ENCODE results near the gene CUL1.
A peak's percentile ranks its signal among the peaks of the same experiment; 100 is the strongest.

The CUL1 gene

DNA sequence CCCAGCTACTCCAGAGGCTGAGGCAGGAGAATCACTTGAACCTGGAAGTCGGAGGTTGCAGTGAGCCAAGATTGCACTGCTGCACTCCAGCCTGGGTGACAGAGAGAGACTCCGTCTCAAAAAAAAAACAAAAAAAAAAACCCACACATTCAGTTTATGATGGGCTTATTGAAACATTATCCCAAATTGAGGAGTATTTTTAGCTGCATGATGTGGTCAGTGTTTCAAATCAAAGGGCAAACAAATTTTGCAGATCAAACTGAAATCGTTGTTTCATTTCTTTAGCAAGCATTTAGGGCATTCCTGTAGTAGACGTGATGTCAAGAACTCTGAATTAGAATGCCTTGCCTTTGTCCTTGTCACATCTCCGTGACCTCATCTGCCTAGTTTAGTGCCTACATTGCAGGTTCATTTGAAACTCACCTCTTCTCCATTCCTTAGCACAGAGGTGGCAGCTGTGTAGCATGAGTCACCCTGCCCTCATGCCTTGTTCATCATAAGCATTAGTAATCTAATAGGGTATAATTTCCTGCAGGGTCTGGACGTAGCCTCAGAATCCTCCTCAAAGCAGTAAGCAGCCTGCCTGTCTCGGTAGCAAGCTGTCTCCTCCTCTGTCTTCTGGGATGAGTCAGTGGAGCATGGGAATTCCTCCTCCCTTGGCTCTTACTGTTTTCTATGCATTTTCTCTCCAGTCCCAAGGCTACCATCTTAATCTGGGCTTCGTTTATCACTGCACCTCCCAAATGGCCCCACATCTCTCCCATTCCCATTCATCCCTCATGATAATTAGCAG, 73.8 kb downstream of the CUL1 start:
- TF ChIP-seq EZH2 (IDR thresholded peaks at IDR 0.05) (no peak), FOXP2 (optimal IDR thresholded peaks at IDR 0.05; ENCODE audit: control extremely low read depth, extremely low read length, insufficient read depth) (no peak), POLR2AphosphoS5 (IDR thresholded peaks at IDR 0.05; ENCODE audit: borderline replicate concordance, low read depth, low read length) (no peak)
- Histone ChIP-seq H3K9me3 (ENCODE audit: low read depth, low read length) (no peaks in the 10 kb centered on the region), H3K36me3 (ENCODE audit: insufficient read depth, low read length) (peaks cover 72% of the 10 kb centered on the region), H3K9ac (ENCODE audit: insufficient read length) (no peak overlapping the region), H3K27ac (peak overlapping the region; percentile 85), H3K4me3 (peak overlapping the region; percentile 62)
- DNase-seq (ENCODE audit: low read depth, low spot score), result peak; percentile 57

DNA sequence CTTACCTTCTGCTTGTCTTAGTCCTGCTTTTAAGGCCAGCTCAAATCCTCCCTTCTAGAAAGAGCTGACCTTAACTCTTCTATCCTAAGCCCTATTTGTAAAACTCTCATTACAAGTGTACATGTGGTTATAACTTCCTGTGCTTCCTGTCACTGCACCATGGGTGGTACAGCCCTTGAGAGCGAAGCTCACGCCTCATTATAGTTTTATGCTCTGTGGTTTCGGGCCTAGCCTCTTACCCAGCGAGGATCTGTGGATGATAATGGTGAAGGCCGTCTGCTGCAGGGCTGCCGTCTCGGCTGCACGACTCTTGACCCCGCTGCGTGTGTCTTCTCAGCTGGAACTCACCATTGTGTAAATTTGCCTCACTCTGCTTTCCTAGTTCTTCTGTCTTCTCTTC, 74.6 kb downstream of the CUL1 start:
- DNase-seq (ENCODE audit: low read depth, low spot score), result peak; percentile 93
- no peaks in the 10 kb centered on the region for H3K9me3 ChIP-seq (ENCODE audit: low read depth, low read length)
- peak overlapping the region; percentile 62 for H3K4me3 ChIP-seq
- H3K9ac ChIP-seq (ENCODE audit: insufficient read length), result no peak overlapping the region
- H3K36me3 ChIP-seq (ENCODE audit: insufficient read depth, low read length), result peaks cover 68% of the 10 kb centered on the region
- H3K27ac ChIP-seq, result peak overlapping the region; percentile 85
- TF ChIP-seq POLR2AphosphoS5 (IDR thresholded peaks at IDR 0.05; ENCODE audit: borderline replicate concordance, low read depth, low read length), result peak; percentile 81; the same call in 1 of the 2 replicates
- TF ChIP-seq EZH2 (IDR thresholded peaks at IDR 0.05), result no peak
- TF ChIP-seq FOXP2 (optimal IDR thresholded peaks at IDR 0.05; ENCODE audit: control extremely low read depth, extremely low read length, insufficient read depth), result no peak

DNA sequence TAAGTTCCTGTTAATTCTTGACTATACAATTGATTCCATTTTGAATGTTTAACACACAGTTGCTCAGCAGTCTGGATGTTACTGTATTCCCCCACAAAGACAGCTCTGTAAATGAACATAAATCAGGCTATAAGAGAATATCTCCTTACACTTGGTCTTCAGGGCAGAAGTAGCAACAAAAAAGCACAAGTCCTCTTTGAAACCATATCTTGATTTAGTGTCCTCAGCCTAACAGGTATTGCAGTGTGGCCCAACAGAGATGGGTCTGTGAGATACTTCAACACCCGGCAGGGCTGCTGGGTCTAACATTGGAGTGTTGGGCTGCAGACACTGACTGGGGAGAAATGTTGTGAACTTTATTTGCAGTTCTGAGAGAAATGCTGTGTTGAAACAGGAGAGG, 75.8 kb downstream of the CUL1 start:
- Histone ChIP-seq H3K36me3 (ENCODE audit: insufficient read depth, low read length) (peaks cover 73% of the 10 kb centered on the region), H3K4me3 (no peak overlapping the region)
- no peak for DNase-seq (ENCODE audit: low read depth, low spot score)

DNA sequence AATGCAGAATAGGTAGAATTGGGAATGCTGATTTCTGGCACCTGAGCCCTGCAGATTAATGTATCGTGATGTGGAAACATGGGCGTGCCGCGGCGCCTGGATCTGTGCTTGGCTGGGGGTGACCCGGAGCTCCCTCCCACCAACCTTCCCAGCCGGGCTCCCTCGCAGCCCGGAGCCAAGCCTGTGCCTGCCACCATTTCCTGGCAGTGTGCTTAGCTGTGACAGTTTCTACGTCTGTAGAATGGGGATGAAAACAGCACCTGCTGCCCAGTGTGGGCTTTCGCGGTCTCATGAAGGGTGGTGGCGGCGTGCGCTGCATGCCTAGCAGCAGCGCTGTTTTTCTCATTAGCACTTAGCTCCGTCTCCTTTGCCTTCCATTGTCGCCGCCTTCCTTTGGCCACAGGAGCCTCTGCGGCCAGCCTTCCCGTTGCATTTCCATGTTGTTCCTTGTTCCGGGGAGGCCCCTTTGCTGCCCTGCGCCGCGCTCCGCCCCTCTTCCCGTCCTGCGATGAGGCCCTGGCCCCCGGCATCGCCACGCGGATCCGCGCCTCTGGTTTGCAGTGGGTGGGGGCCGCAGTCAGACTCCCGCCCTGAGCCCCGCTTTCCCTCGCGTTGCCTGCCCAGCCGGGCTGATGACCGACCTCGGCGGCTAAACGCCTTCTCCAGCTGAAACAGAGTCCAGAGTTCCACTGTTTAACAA, 84.2 kb downstream of the CUL1 start:
- TF ChIP-seq EZH2 (IDR thresholded peaks at IDR 0.05), result no peak
- TF ChIP-seq FOXP2 (optimal IDR thresholded peaks at IDR 0.05; ENCODE audit: control extremely low read depth, extremely low read length, insufficient read depth), result no peak
- TF ChIP-seq POLR2AphosphoS5 (IDR thresholded peaks at IDR 0.05; ENCODE audit: borderline replicate concordance, low read depth, low read length), result no peak
- peaks cover 85% of the 10 kb centered on the region for H3K36me3 ChIP-seq (ENCODE audit: insufficient read depth, low read length)
- DNase-seq (ENCODE audit: low read depth, low spot score), result no peak
- no peak overlapping the region for H3K4me3 ChIP-seq
- H3K9me3 ChIP-seq (ENCODE audit: low read depth, low read length), result no peaks in the 10 kb centered on the region
- no peak overlapping the region for H3K27ac ChIP-seq
- H3K9ac ChIP-seq (ENCODE audit: insufficient read length), result no peak overlapping the region

More for the DNA sequence above, 75.8 kb downstream of the CUL1 start:
- TF ChIP-seq FOXP2 (optimal IDR thresholded peaks at IDR 0.05; ENCODE audit: control extremely low read depth, extremely low read length, insufficient read depth) (no peak), POLR2AphosphoS5 (IDR thresholded peaks at IDR 0.05; ENCODE audit: borderline replicate concordance, low read depth, low read length) (no peak), EZH2 (IDR thresholded peaks at IDR 0.05) (no peak)
- H3K27ac ChIP-seq, result no peak overlapping the region
- no peaks in the 10 kb centered on the region for H3K9me3 ChIP-seq (ENCODE audit: low read depth, low read length)
- H3K9ac ChIP-seq (ENCODE audit: insufficient read length), result no peak overlapping the region

DNA sequence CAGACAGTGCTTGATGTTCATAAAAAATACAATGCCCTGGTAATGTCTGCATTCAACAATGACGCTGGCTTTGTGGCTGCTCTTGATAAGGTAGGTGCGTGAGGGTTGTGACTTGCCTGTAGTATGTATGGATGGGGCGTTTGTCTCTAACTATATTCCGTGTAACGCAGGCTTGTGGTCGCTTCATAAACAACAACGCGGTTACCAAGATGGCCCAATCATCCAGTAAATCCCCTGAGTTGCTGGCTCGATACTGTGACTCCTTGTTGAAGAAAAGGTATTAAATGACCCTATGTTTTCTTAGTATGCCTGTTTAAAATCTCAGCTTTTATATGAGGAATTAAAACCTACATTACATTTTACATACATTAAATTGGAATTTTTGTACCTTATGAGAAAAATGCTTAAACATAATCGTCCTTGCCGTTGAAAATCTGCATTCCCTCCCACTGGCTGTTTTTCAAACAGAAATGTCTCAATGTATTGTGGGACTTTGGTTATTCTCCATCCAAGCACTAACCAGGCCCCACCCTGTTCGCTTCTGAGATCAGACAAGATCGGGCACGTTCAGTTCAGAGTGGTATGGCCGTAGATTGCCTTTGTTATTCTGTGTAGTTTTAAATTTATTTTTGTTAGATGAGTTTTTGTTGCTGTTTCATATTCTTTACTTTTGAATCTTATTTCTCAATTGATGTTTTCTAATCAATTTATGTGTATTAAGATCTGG, 85.3 kb downstream of the CUL1 start:
- no peak for DNase-seq (ENCODE audit: low read depth, low spot score)

DNA sequence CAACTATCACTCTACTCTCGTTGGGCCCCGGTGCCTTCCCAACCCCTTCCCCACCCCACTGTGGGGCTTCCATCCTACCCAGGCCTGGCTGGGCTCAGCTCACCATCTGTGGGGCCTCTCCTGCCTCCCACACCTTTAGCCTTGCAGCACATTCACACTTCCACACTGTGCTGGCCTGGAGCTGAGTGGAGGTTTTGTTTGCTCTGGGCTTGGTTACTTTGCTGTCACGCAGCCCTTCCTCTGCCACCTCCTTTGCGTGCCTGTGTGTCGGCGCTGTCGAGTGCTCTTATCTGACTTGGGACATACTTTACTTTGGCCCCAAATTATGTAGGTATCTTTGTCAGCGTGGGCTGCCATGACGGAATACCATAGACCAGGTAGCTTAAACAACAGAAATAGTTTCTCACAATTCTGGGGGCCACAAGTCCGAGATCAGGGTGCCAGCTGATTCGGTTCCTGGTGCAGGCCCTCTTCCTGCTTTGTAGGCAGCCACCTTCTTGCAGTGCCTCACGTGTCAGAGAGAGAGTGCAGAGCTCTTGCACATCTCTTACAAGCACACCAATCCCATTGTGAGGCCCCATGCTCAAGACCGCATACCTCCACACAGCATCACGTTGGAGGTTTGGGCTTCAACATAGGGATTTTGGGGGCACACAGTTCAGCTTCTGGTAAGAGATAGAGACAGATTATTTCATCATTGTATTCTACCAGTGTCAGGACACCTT, 89.0 kb downstream of the CUL1 start:
- Histone ChIP-seq H3K4me3 (no peak overlapping the region), H3K27ac (no peak overlapping the region), H3K36me3 (ENCODE audit: insufficient read depth, low read length) (peaks cover 90% of the 10 kb centered on the region), H3K9ac (ENCODE audit: insufficient read length) (no peak overlapping the region), H3K9me3 (ENCODE audit: low read depth, low read length) (no peaks in the 10 kb centered on the region)
- TF ChIP-seq POLR2AphosphoS5 (IDR thresholded peaks at IDR 0.05; ENCODE audit: borderline replicate concordance, low read depth, low read length) (no peak), EZH2 (IDR thresholded peaks at IDR 0.05) (no peak), FOXP2 (optimal IDR thresholded peaks at IDR 0.05; ENCODE audit: control extremely low read depth, extremely low read length, insufficient read depth) (no peak)
- no peak for DNase-seq (ENCODE audit: low read depth, low spot score)

More for the DNA sequence above, 85.3 kb downstream of the CUL1 start:
- Histone ChIP-seq H3K9me3 (ENCODE audit: low read depth, low read length) (no peaks in the 10 kb centered on the region), H3K9ac (ENCODE audit: insufficient read length) (no peak overlapping the region), H3K27ac (no peak overlapping the region), H3K4me3 (no peak overlapping the region), H3K36me3 (ENCODE audit: insufficient read depth, low read length) (peaks cover 86% of the 10 kb centered on the region)
- TF ChIP-seq FOXP2 (optimal IDR thresholded peaks at IDR 0.05; ENCODE audit: control extremely low read depth, extremely low read length, insufficient read depth), result no peak
- TF ChIP-seq EZH2 (IDR thresholded peaks at IDR 0.05), result no peak
- no peak for TF ChIP-seq POLR2AphosphoS5 (IDR thresholded peaks at IDR 0.05; ENCODE audit: borderline replicate concordance, low read depth, low read length)

DNA sequence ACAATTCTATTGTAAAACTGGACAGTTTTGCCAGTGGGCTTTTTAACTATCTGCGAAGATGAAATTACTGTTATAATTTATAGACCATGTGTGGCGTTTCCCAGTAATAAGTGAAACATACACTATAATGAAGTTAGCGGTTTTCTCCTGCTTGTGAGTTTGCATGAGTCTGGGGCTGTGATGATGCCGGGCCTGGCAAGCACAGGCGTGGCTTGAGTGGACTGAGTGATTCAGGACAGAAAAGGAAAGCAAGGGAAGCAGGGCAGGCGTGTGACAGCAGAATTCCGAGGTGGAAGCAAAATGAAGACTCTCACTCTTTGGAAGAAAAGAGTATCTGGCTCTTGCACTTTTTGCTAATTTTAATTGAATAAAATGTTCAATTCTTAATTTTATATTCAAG, 90.5 kb downstream of the CUL1 start:
- TF ChIP-seq EZH2 (IDR thresholded peaks at IDR 0.05) (no peak), FOXP2 (optimal IDR thresholded peaks at IDR 0.05; ENCODE audit: control extremely low read depth, extremely low read length, insufficient read depth) (no peak), POLR2AphosphoS5 (IDR thresholded peaks at IDR 0.05; ENCODE audit: borderline replicate concordance, low read depth, low read length) (no peak)
- DNase-seq (ENCODE audit: low read depth, low spot score), result no peak
- no peak overlapping the region for H3K9ac ChIP-seq (ENCODE audit: insufficient read length)
- no peak overlapping the region for H3K27ac ChIP-seq
- H3K36me3 ChIP-seq (ENCODE audit: insufficient read depth, low read length), result peaks cover 92% of the 10 kb centered on the region
- H3K4me3 ChIP-seq, result no peak overlapping the region
- no peaks in the 10 kb centered on the region for H3K9me3 ChIP-seq (ENCODE audit: low read depth, low read length)
